ENCODE measurements around the gene MCTP2.

DNA sequence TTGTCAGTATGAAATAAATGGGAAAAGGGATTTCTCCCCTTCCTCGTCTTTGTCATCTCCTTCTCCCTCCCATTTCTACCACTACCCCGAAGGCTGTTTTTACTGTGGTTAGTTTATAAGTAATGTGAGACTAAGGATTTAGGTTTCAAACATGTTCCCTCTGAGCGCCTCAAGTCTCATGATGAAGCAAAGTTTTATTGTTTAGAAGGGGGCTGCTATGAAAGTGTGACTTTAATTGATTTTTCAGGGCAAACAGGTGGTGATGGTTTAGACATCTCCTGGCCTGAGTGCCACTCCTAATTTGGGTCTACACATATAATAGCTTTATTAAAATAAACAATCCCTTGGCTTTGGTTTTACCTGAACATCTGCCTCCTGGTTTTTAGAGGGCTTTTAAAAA, 185.5 kb downstream of the MCTP2 start:
- TF ChIP-seq EP300 (IDR thresholded peaks at IDR 0.05; ENCODE audit: borderline replicate concordance) (no peak), TAF1 (IDR thresholded peaks at IDR 0.05; ENCODE audit: low read depth) (no peak), RAD21 (IDR thresholded peaks at IDR 0.05; ENCODE audit: low read depth) (no peak), ZBTB7A (IDR thresholded peaks at IDR 0.05; ENCODE audit: low read depth) (no peak), EGR1 (IDR thresholded peaks at IDR 0.05) (no peak), CREB1 (IDR thresholded peaks at IDR 0.05; ENCODE audit: low read depth) (no peak), FOXM1 (IDR thresholded peaks at IDR 0.05; ENCODE audit: borderline replicate concordance, low read depth) (no peak), TCF12 (IDR thresholded peaks at IDR 0.05; ENCODE audit: low read depth) (no peak), TEAD4 (IDR thresholded peaks at IDR 0.05) (no peak)
- TF ChIP-seq, protein P1, sequence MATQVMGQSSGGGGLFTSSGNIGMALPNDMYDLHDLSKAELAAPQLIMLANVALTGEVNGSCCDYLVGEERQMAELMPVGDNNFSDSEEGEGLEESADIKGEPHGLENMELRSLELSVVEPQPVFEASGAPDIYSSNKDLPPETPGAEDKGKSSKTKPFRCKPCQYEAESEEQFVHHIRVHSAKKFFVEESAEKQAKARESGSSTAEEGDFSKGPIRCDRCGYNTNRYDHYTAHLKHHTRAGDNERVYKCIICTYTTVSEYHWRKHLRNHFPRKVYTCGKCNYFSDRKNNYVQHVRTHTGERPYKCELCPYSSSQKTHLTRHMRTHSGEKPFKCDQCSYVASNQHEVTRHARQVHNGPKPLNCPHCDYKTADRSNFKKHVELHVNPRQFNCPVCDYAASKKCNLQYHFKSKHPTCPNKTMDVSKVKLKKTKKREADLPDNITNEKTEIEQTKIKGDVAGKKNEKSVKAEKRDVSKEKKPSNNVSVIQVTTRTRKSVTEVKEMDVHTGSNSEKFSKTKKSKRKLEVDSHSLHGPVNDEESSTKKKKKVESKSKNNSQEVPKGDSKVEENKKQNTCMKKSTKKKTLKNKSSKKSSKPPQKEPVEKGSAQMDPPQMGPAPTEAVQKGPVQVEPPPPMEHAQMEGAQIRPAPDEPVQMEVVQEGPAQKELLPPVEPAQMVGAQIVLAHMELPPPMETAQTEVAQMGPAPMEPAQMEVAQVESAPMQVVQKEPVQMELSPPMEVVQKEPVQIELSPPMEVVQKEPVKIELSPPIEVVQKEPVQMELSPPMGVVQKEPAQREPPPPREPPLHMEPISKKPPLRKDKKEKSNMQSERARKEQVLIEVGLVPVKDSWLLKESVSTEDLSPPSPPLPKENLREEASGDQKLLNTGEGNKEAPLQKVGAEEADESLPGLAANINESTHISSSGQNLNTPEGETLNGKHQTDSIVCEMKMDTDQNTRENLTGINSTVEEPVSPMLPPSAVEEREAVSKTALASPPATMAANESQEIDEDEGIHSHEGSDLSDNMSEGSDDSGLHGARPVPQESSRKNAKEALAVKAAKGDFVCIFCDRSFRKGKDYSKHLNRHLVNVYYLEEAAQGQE (IDR thresholded peaks at IDR 0.05; ENCODE audit: low read depth), result no peak
- TF ChIP-seq, protein P2, sequence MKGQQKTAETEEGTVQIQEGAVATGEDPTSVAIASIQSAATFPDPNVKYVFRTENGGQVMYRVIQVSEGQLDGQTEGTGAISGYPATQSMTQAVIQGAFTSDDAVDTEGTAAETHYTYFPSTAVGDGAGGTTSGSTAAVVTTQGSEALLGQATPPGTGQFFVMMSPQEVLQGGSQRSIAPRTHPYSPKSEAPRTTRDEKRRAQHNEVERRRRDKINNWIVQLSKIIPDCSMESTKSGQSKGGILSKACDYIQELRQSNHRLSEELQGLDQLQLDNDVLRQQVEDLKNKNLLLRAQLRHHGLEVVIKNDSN (IDR thresholded peaks at IDR 0.05), result no peak
- TF ChIP-seq, protein P3, sequence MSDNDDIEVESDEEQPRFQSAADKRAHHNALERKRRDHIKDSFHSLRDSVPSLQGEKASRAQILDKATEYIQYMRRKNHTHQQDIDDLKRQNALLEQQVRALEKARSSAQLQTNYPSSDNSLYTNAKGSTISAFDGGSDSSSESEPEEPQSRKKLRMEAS (IDR thresholded peaks at IDR 0.05), result no peak
